IPS-NIHi7 (cell line): ENCODE results near the gene VENTX.

Experiments
- DNase-seq: peaks from one replicate; pipeline ENCODE4 v3.0.0; 2012; ENCODE audit warnings: mixed read lengths; ENCODE audit errors: extremely low spot score

Gene VENTX

DNA sequence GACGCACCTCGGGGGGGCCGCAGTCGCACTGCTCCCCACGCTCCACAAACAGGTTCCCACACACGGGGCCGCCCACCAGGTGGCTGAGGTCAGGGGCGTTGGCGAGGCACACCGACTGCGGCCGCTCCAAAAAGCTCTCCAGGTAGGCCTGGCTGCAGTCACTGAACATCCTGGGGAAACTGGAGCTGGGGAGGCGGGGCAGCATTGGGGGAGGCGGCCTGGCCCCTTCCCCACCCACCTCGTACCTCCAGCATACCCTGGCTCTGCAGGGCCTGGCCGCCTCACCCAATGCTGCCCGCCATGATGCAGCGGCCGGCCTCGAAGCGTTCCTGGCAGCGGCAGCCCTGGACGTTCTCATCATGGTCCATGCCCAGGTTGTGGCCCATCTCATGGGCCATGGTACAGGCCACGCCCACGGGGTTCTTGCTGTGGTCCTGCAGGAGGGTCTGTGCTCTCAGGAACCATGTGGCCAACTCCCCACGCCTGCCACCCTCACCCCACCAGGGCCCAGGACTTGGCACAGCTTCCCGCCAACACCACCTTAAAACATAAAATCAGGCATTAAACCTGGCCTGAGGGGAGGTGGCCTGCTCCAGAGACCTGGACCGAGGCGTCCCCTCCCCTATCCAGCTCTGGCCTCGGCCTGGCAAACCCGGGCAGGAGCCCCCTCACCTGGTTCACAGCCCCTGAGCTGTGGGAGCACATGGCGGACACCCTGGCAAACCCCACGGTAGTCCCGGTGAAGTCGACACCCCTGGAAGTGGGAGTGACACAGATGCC lies 34.1 kb downstream of the VENTX start:
- no peak for DNase-seq

DNA sequence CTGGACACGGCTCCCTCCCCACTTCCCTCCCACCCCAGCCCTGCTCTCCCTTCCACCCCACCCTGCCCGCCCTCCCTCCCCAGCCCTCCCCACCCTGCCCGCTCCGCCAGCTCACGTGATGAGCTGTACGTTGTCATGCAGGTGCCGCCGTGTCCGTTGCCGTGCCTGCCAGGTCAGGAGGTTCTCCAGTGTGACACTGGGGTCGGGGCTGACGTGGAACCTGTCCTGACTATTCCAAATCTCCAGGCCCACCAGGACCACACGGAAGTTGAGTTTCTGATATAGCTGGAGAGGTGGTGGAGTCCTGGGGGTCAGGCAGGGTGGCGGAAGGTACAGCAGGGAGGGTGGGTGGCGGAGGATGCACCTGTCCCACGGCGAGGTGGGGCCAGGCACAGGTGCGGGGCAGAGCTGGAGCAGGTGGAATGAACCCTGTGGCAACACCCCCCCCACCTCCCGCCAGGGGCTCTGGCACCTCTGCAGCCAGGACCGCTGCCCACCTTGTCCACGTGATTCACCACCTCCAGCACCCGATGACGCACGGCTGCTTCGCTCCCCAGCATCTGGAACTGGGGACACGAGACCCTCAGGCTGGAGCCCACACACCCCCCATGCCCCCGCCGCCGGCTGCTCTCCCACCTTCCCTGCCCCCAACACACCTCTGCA lies 34.8 kb downstream of the VENTX start:
- no peak for DNase-seq

DNA sequence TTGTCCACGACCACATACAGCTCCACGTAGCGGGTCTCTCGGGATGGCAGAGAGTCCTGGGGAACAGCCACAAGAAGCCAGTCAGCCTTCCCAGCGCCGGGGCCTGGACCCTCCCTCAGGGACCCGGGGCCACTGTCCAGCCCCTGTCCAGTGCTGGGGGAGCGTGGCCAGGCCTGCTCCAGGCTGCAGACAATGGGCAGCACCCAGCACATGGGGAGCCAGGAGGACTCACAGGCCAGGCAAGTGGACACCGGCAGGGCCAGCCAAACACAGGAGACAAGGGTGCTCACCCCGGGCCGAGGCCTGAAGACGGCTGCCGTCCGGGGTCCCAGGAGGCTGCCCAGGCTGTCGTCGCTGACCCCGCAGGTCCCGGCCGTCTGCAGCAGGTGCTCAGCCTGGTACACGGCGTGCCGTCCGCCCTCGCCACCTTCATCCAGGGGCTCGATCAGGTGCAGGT lies 35.3 kb downstream of the VENTX start:
- no peak for DNase-seq

DNA sequence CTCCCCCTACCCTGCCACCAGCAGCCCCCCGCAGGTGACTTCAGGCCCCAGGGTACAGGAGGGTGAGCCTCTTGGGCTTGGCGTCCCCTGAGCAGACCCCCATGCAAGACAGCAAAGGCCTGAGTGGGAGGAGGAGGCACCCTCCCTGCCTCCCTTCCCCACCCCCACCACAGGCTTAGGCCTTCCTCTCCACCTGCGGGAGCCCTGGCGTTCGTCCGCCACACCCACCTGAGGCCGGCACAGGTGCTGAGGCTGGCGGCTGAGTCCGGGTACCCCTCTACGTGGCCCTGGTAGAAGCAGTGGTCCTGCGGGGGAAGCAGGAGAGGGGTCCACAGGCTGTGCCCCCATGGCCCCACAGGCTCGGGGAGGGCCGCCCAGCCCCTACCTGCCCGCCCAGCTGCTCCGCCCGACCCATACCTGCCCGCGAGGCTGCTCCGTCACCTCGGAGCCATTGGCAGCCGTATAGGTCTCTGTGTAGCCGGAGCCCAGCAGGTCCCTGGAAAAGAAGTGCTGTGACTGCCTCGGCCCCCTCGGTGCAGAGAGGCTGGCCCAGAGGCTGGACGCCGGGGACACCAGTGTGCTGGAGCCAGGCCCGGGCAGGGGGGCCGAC lies 36.0 kb downstream of the VENTX start:
- DNase-seq = no peak

GRCh38 chr10:133274751-133275683 lies 37.4 kb downstream of the VENTX start:
- peak; percentile 34 for DNase-seq

DNA sequence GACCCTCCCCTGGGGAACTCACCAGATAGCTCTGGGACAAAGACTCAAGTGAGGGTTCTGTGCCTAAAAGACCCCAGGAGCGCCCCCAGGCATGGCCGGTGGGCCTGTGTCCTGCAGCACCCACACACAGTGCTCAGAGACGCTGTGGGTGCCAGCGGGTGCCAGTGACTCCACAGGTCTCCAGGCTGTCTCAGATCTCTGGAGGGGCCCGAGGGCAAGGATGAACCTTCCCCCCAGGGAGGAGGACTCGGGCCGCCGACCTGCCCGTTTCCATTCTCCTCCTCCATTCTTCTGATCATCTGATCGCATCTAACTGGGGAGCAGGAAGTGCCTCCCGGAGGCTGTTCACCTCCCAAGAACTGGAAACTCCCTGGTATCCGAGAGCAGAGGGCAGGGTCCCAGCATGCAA lies 38.0 kb downstream of the VENTX start:
- DNase-seq = peak; percentile 36

DNA sequence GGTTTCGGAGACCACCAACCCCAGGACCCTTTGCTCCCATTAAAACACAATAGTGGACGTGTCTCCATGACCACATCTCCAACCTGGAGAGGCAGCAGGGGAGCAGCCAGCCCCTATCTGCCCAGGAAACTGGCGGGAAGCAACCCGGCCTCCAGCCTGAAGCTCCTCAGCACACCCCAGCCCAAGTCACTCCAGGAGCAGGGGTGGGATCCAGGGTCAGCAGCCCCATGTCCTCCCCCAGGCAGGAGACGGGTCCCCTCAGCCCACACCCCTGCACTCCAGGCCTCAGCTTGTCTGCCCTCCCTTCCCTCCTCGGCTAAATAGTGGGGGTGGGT lies 38.4 kb downstream of the VENTX start:
- DNase-seq = no peak

- peak; percentile 97 for DNase-seq
These were observed 39.0 kb downstream of the VENTX start, which contains the start of gene ADAM8 for GRCh38 chr10:133276435-133277201. Gene ADAM8, minus strand, starts transcription at chr10:133276868. Its CDS starts 51 bp downstream, at chr10:133276817.

- no peak for DNase-seq
These were observed 39.8 kb downstream of the VENTX start for GRCh38 chr10:133277277-133277992.

GRCh38 chr10:133277993-133278576 lies 40.4 kb downstream of the VENTX start:
- DNase-seq = no peak

GRCh38 chr10:133278577-133279265 lies 41.1 kb downstream of the VENTX start:
- DNase-seq = no peak

GRCh38 chr10:133279326-133280226 lies 41.9 kb downstream of the VENTX start:
- no peak for DNase-seq

GRCh38 chr10:133280391-133281059 lies 42.9 kb downstream of the VENTX start:
- DNase-seq = no peak

GRCh38 chr10:133281084-133281483 lies 43.4 kb downstream of the VENTX start:
- no peak for DNase-seq

DNA sequence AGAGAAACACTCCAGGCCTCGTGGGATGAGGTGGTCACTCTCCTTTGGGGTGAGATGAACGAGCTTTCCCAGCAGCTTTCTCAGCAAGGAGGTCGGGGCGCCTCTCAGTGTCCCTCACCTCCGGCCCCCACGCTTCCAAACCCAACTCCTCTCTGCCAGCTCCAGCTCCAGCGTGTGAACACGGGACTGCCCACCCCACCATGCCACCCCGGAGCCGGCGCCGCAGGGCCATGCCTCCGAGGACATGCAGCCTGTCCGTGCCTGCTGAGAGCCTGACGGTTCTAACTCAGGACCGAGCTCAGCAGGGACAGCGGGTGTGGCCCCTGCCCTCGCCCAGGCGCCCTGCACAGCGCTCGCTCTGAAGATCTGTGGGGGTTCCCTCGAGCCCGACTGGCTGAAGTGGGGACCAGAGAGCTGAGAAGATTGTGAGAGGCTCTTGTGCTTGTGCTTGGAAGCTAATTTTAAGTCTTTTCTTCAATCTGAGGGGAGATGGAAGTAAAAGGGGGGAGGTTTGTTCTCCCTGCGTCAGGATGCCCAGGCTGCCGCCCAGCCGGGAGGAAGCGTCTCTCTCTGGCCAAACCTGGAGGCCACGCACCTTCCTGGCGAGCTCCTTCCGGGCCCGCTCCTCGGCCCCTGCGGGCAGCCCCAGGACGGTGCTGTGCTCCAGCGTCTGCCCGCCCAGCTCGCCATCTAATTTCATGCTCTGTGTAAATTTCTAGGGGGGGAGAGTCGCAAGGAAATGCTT lies 44.1 kb downstream of the VENTX start:
- DNase-seq = no peak

GRCh38 chr10:133282846-133283390 lies 45.3 kb downstream of the VENTX start:
- no peak for DNase-seq

DNA sequence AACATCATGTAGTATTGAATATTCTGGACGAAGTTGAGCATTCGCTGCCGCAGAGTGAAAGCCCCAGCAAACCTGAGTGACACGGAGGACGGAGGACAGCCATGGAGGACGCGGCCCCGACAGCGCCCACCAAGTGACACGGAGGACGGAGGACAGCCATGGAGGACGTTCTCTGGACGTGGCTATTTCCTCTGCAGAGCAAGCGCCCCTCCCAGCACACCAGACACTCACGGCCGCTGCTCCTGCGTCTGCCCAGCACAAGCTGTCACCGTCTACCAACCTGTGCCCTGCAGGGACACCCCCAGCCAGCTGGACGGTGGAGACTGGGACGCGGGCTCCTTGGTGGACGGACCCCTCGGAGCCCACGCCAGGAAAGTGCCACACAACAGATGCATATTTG lies 46.3 kb downstream of the VENTX start:
- no peak for DNase-seq
